PC-9 (cell line): ENCODE data around the gene ABCA4.

Experiments
- EZH2 ChIP-seq: fragments of 200-600 bp; sonication (generic); IDR thresholded peaks from 2 replicates; pipeline ENCODE4 v1.8.0; 2017; ENCODE audit warnings: antibody characterized with exemption, low read depth
- TF ChIP-seq, protein P1 (sequence below): fragments of 200-600 bp; sonication (generic); conservative IDR thresholded peaks from 2 replicates; pipeline ENCODE4 v1.6.1; 2017; ENCODE audit warnings: mixed run types, antibody characterized with exemption, mild to moderate bottlenecking, moderate library complexity

DNA sequence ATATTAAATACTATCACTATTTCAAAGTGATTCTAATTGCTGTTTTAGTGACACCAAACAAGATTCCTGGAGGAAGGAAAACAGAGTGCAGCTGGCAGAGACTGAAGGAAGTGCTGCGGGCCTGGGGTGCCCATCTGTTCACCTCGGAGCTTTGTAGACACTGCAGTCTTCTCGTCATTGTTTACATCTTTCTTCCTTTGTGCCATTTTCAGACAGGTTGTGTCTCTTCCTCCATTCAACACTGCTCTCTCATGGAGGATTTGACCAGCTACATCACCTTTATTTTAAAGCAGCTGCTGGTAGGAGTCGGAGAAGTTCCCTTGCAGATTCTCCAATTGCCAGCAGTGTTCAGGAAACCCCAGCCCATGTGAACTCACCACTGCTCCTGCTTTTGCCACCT lies 37.3 kb downstream of the ABCA4 start:
- TF ChIP-seq, protein P1, sequence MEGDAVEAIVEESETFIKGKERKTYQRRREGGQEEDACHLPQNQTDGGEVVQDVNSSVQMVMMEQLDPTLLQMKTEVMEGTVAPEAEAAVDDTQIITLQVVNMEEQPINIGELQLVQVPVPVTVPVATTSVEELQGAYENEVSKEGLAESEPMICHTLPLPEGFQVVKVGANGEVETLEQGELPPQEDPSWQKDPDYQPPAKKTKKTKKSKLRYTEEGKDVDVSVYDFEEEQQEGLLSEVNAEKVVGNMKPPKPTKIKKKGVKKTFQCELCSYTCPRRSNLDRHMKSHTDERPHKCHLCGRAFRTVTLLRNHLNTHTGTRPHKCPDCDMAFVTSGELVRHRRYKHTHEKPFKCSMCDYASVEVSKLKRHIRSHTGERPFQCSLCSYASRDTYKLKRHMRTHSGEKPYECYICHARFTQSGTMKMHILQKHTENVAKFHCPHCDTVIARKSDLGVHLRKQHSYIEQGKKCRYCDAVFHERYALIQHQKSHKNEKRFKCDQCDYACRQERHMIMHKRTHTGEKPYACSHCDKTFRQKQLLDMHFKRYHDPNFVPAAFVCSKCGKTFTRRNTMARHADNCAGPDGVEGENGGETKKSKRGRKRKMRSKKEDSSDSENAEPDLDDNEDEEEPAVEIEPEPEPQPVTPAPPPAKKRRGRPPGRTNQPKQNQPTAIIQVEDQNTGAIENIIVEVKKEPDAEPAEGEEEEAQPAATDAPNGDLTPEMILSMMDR, result no peak
- TF ChIP-seq EZH2, result no peak
